NOMO-1 treated with dmso at 0.1 percent for 144 hours (cell line): ENCODE data around the gene ZBTB7A.

Source experiments
- DNase-seq: peaks from one replicate; lab custom pipeline; 2025; ENCODE audit not compliant: unreplicated experiment; lab: John Stamatoyannopoulos, UW

The ZBTB7A gene

DNA sequence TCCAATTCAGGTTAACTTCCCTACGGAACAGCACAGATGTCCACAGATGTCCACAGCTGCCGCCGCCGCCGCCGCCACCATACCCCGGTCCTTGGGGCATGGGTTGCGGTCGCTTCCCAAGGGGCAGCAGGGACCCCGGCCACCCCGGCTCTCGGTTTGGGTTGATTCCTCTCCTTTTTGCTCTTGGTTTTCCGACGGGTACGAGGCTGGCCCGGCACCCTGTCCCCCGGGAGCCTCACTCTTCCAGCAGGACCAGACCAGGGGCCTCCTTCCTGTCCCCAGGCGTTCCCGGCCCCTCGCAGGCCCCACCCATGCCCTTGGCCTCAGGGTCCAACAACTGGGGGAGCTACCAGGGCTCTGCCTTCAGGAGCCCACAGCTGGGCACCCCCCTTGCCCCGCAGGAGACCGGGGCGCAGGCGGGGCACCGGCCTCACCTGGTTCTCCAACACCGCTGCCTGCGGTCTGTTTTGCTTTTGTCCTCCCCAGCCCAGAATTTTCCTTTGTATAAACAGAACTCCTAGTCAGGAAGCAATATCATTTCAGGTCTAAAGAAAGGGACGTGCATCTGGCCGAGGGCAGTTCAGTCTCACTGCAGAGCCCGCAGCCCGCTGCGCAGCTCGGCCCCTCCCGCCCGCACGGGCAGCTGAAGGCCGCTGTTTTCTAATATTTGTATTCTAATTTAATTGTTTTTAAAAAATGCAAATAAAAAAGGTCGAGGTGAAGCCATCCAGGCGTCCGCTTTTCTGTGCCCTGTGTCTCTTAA is 27.9 kb downstream of the ZBTB7A start:
- DNase-seq, result no peak

DNA sequence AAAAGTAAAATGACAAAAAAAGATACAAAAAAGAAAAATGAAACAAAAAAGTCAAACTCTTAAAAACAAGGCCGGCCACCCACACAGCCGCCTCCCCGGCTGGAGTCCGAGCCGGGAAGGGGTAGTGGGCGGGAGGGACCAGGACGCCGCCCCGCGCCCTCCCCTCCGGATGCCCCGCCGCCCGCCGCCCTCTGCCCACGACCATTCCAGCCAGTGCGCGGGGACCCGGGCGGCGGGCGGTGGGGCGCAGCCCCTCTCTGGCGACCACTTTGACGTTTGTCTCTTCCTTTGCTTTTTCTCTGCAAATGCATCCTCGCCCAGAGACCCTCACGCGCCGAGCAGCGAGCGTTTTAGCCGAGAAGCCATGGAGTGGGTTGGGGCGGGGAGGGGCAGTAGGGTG is 28.6 kb downstream of the ZBTB7A start:
- DNase-seq, result no peak

DNA sequence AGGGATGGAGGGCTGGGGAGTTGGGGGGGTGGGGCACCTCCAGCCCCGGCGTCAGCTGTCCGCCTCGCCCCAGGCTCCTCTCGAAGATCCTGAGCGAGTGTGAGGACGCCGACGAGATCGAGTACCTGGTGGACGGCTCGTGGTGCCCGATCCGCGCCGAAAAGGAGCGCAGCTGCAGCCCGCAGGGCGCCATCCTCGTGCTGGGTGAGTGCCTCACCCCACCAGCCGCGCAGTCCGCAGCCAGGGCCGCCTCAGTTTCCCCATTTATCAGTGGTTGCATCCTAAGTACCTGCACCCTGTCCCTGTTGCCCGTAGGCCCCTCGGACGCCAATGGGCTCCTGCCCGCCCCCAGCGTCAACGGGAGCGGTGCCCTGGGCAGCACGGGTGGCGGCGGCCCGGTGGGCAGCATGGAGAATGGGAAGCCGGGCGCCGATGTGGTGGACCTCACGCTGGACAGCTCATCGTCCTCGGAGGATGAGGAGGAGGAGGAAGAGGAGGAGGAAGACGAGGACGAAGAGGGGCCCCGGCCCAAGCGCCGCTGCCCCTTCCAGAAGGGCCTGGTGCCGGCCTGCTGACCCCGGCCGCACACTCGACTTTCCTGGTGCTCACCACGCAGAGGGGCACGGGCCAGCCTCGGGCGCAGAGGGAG is 29.3 kb downstream of the ZBTB7A start:
- DNase-seq, result no peak

DNA sequence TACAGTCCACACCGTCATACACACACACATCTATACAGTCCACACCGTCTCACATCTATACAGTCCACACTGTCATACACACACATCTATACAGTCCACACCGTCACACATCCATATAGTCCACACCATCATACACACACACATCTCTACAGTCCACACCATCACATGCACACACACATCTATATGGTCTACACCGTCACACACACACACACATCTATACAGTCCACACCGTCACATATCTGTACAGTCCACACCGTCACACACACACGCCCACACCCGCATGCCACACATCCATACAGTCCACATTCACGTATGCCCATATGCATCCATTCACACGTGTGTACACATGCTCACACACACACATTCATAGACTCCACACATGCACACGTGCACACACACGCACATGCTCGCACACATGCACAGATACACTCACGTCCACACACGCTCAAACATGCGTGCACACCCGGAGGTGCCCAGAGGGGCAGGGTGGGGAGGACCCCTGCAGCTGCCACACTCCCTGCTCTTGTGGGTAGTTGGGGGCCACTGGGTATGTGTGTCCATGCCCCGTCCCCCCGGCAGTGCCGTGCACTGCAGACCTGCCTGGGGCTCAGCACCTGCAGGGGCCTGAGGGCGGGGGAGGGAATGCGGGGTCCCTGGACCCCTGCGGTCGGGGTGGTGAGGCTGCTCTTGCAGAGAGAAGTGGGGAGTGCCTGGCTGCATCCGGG is 30.0 kb downstream of the ZBTB7A start:
- no peak for DNase-seq

DNA sequence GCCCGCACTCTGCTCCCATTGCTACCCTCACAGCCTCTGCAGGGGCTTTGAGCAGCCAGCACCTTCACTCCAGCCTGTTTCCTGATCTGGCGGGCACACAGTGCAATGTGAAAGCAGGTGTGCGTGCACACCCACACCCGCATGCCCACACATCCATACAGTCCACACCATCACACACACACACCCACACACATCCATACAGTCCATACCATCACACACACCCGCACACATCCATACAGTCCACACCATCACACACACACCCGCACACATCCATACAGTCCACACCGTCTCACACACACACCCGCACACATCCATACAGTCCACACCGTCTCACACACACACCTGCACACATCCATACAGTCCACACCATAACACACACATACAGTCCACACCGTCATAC is 31.1 kb downstream of the ZBTB7A start:
- no peak for DNase-seq

DNA sequence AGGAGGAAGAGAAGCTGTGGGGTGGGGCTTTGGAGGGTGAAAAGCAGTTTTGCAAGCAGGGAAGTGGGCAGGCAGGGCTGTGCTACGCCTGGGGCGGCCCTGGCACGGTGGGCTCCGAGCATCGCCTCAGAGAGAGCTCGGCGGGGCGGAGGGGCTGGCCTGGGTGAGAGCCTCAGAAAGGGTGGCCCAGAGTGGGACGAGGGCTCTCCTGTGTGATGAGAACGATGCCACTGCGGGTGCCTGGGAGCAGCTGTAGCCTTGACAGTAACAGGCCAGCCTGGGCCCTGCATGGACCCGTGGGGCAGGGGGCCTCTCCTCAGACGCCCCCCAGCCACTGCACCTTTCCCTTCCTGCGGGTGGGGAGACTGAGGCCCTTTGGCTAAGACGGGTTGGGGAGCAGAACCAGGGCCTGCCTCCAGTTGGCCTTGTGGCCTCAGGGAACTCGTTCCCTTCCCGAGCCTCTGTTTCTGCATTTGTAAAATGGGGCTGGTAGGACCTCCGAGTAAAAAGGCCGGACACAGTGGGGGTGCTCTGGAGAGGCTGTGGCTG is 31.6 kb downstream of the ZBTB7A start:
- no peak for DNase-seq

DNA sequence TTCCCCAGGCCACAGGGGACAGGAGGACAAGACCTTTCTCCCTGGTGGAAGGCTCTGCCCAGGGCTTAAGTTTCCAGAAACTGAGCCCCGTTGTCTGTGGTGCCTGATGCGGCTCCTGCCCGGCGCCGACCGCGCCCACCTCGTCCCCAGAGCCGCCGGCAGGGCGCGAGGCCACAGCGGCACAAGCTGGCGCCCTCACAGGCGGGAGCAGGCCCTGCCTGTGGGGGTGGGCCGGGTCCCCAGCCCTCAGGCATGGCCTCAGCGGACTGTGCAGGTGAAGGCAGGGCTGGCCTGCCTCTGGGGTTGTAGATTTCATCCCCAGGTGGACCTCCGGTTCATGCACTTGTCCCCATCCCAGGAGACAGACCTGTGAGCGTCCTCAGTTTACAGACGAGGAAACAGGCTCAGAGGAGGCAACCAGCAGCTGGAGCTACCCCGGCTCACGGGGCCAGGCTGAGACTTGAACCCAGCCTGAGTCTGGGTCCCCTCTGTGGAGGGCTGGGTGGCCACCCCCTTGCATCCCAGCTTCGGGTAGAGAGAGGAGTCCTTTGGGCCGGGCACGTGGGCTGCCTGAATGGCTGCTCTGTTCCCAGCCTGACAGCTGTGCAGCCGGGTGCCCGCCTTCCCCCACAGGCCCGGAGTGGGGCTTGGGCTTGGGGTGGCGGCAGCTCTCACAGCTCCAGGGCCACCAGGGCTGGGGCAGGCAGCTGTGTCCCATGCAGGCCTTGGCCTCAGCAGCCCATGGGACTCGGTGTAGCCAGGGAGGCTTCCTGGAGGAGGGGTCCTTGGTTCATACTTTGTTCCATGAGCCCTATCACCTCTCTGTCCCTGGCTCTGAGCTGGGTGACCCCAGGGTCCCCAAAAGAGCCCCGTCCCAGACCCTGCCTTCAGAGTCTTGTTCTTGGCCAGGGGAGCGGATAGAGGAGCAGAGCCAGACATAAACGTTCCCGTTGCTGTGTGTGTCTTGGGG is 32.4 kb downstream of the ZBTB7A start:
- no peak for DNase-seq

DNA sequence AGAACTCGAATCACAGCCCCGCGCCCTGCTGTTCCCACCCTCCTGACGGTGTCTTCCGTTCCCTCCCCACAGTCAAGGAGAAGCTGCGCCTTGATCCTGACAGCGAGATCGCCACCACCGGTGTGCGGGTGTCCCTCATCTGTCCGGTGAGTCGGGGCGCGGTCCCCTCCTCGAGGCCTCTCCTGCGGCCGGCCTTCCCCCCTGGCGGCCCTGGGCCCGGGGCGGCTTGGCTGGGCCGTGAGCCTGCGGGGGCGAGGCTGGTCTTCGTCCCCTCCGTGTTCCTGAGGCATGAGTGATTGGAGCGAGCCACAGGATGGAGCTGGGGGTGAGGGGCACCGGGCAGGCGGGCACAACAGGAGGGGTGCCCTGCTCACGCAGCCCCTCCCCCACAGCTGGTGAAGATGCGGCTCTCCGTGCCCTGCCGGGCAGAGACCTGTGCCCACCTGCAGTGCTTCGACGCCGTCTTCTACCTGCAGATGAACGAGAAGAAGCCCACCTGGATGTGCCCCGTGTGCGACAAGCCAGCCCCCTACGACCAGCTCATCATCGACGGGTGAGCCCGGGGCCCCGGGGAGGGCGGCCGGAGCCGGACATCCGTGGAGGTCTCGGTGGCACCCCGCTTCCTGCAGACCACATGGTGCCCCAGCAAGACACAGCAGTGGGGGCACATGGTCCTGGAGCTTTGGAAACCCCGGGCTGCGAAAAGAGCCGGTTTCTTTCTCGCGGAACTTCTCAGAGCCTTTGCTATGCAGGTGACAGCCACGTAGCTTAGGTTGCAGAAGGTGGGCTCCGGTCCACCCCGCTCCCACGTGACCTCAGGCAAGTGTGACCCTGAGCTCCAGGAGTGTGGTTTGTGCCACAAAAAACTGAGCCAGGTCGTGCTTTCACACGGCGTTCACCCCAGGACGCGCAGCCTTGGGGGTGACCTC is 33.4 kb downstream of the ZBTB7A start:
- no peak for DNase-seq

DNA sequence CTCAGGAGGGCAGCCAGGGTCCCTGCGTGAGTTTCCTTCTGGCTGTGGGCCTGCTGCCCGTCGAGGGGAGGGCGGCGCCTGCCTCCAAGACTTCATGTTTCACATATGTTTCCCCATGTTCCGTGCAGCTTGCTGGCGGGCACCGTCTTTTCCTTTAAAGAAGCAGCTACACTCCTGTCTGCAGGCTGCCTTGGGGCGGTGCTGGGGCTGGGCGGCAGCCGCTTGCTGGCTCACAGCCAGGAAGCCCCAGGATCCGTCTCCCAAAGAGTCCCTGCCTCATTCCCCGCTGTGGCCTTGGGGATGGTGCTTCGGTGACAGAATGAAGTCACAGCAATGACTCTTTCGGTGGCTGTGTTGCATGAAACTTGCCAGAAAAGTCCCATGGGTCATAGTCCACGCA is 34.3 kb downstream of the ZBTB7A start:
- DNase-seq, result no peak

DNA sequence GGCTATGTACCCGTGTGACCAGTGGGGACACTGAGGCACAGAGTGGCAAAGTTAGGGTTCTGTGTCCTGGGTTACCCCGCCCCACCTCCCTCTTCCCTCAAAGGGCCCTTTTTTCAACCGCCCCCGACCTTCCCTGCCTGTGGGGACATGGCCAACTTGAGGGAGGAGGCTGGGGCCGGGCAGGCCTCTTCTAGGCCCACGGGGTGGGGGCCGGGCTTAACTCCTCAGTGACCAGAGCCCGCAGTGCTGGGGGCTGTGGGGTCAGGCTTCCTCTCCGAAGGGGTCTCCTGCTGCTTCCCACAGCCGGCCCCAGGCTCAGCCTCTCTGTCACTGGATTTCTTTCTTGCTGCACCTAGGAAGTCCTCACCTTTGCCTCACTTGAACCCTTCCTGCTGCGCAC is 35.3 kb downstream of the ZBTB7A start:
- no peak for DNase-seq

DNA sequence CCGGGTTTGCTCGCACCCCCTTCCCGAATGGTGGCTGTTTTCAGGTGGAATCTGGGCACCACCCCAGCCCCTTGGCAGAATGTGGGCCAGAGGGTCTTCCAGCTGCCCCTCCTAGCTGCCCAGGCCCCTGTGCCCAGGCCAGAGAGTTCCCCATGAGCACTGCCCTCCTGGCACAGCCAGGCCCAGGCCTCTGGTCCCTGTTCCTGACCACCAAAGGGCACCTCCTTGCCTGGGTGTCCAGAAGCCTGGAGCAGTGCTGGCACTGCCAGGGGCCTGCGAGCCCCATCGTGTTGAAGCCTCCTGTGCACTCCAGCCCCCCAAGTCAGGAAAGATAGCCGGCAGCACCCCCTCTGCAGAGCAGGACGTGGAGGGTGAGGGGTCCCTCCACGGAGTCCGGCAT is 35.7 kb downstream of the ZBTB7A start:
- DNase-seq, result no peak

DNA sequence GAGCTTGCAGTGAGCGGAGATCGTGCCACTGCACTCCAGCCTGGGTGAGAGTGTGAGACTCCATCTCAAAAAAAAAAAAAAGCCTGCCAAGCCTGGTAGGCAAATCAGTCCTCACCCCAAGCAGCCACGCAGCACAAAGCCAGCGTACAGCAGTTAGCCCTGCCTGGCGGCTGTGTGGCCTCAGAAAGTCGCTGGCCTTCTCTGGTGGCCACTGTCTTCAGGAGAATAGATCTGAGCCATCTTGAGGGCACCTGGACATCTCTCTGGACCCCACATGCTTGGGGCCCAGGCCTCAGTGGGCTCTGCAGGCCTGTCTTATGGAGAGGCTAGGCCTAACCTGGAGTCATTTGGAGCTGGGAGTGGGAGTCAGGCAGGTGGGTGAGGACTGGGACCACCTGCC is 36.1 kb downstream of the ZBTB7A start:
- DNase-seq, result no peak

DNA sequence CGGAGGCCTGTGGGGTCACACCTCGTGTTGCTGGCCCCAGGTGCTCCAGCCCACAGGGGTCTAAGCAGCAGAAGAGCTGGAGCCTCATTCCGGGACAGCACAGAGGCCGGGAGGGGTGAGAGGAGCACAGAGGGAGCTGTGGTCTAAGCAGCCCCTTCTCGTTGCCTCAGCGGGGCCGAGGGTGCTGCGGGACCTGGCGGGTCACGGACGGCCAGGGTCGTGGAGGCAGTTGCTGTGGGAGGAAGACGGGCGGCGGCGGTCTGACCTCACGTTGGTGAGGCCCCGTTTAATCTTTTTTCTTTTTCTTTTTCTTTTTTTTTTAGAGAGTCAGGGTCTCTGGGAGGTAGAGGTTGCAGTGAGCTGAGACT is 37.5 kb downstream of the ZBTB7A start:
- no peak for DNase-seq

DNA sequence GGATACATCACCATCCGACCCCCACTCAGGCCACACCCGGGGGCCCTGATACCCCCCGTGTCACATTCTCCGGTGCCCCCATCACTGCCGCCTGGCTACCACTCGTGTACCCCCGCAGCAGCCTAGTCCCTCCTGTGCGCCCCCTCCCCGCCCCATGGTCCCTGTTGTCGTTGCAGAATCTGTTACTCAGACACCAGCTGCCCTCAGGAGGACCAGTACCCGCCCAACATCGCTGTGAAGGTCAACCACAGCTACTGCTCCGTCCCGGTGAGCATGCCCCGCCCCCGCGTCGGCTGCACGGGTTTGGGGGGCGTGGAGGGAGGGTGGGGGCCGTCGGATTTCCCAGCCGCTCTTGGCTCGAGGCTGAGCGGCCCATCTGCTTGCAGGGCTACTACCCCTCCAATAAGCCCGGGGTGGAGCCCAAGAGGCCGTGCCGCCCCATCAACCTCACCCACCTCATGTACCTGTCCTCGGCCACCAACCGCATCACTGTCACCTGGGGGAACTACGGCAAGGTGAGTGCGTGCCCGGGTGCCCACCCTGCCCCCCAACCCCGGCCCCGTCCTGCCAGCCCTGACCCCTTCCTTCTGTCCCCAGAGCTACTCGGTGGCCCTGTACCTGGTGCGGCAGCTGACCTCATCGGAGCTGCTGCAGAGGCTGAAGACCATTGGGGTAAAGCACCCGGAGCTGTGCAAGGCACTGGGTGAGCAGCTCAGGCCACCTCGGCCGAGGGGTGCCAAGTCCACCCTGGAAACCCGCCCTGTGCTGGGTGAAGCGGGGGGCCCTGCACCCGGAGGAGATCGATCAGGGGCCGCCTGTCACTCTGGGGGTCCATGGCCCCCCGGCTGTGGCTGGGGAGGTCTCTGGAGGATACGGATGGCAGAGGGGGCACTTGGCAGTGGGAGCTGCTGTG is 38.1 kb downstream of the ZBTB7A start:
- no peak for DNase-seq

DNA sequence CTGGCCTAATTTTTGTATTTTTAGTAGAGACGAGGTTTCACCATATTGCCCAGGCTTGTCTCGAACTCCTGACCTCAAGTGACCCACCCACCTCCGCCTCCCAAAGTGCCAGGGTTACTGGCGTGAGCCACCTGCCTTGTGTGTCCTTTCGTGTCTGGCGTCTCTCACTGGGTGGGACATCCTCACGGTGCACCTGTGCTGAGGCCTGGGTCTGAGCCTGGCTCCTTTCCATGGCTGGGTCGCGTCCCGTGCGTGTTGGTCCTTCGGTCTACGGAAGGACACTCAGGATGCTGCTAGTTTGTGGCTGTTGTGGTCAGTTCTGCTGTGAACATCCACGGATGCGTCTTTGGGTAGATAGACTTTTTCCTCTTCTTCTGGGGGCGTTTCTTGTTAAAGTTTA is 39.6 kb downstream of the ZBTB7A start:
- no peak for DNase-seq

DNA sequence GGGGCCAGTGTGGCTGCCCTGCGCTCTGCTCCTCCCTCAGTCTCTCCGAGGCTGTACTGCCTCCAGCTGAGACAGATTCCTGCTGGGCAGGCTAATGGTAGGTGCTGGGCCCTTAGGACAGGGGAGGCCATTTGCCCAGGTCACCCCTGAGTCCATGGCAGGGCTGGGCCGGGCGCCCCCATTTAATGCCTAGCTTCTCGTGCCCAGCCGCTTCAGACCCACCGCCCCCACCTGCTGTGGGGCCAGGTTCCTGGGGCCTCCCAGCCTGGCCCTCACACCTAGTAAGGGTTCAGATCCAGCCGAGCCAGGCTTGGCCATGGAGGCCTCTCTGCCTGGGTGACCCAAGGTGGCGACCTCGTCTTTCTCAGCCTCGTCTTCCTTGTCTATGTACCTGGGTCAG is 41.4 kb downstream of the ZBTB7A start:
- DNase-seq, result no peak

DNA sequence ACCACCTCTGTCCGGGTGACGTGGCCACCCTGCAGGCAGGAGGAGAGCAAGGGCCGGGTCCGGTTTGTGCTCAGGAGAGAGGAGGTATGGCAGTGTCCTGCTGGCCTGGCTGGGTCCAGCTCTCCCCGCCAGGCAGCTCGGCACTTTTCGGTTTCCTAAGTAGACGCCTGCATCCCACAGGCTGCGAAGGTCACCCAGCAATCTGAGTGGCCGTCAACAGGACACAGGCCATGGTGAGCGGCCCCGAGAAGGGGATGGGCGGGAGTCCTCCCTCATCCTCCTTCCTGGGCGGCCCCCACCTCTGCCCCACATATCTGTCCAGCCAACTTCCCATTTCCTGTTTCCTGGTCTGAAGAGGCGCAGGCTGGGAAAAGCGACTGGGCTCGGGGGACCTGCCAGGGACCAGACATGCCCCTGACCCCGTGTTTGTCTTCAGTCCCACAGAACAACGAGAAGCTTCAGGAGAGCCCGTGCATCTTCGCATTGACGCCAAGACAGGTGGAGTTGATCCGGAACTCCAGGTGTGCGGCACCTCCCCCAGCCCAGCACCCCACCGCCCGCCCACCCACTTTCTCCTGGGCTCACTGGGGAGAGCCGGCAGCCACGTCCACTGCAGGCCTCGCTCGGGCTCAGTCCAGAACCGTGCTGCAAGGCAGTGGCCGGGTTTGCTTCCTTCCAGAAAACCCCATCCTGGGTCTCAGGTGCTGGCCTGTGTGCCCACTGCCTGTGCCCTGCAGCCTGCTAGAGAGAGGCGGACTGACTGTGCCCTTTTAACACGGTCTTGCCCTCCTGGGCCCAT is 42.9 kb downstream of the ZBTB7A start:
- no peak for DNase-seq

DNA sequence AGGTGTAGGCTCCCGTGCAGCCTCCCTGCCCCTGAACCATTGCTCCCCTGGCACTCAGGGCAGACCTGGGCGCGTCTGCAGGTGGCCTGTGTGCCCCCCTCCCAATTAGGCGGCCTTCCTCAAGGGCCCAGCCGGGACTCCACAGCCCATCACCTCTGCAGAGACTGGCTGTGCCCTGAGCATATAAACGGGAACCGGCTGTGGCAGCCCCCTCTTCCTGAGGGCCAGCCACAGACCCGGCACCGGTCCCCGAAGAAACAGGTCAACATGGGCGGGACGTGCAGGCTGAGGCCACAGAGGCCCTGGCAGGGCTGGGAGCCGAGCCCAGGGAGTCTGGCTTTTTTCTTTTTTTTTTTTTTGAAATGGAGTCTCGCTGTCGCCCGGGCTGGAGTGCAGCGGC is 47.1 kb downstream of the ZBTB7A start:
- DNase-seq, result no peak
